HepG2 (cell line): ENCODE data around the gene RIPOR3. TPM values are rescaled to one million over a fixed set of nuclear protein-coding genes. Genes with fewer than 3 reads are reported as not detected.

Experiments
- ATAC-seq: fragments of 200-7000 bp; cut with Tn5 transposase; 3 replicates; pipeline ENCODE4 v1.9.1; 2020; ENCODE audit warnings: mild to moderate bottlenecking, moderate library complexity
- BruUV-seq: library from RNA; stranded (reverse); fragments of 400-500 nt; replicated peaks from 2 replicates; lab custom pipeline; 2021; lab: Mats Ljungman, UMichigan
- CTCF ChIA-PET: fragments of 300-600 bp; formaldehyde crosslinking; extraction: SDS; loops from one replicate; lab custom pipeline; 2021; ENCODE audit warnings: low total read pairs, inconsistent platforms, low intra/inter-chr PET ratio; lab: Yijun Ruan, JAX
- POLR2A ChIA-PET: fragments of 350-600 bp; sonication (Branson Sonifier 250); formaldehyde crosslinking; loops from one replicate; lab custom pipeline; 2020; ENCODE audit warnings: antibody characterized with exemption, inconsistent platforms; lab: Yijun Ruan, JAX
- DNase-seq: peaks from one replicate; pipeline ENCODE4 v3.0.0-alpha.2; 2015; ENCODE audit warnings: low spot score
- FAIRE-seq: peaks from 3 replicates; lab custom pipeline; 2011; peaks lifted over from hg19 to GRCh38; lab: Jason Lieb, UNC
- H2AFZ ChIP-seq: one replicate; pipeline ENCODE4 v1.6.1; 2011; ENCODE audit warnings: low read length, inconsistent platforms
- H3K27ac ChIP-seq: fragments of 300-600 bp; 3 replicates; pipeline ENCODE4 v1.8.0; 2011; ENCODE audit warnings: mixed run types, mild to moderate bottlenecking, mixed read lengths, low read length, inconsistent platforms; ENCODE audit not compliant: insufficient read depth; ENCODE audit errors: extremely low read length
- H3K27me3 ChIP-seq, 2 experiments: fragments of 200-600 bp in 1 of 2; 2 replicates in 1 of 2; 3 replicates in 1 of 2; pipeline versions ENCODE4 v1.6.0 to v1.8.0; 2011; ENCODE audit warnings: low read length in 2 of 2, mild to moderate bottlenecking in 2 of 2, moderate library complexity in 2 of 2, inconsistent platforms in 1 of 2; ENCODE audit not compliant: insufficient read depth in 2 of 2, control insufficient read depth in 1 of 2
- H3K36me3 ChIP-seq, 2 experiments: fragments of 200-600 bp in 1 of 2; replicated peaks in 1 of 2; 2 replicates in 1 of 2; 3 replicates in 1 of 2; pipeline versions ENCODE4 v1.5.1 to v1.8.0; 2011; ENCODE audit warnings: low read length in 2 of 2, inconsistent platforms in 1 of 2; ENCODE audit not compliant: insufficient read depth in 2 of 2, control insufficient read depth in 1 of 2
- H3K4me1 ChIP-seq: 2 replicates; pipeline ENCODE4 v1.5.1; 2012; ENCODE audit warnings: low read length, inconsistent platforms; ENCODE audit not compliant: insufficient read depth
- H3K4me2 ChIP-seq: 2 replicates; pipeline ENCODE4 v1.6.0; 2011; ENCODE audit warnings: low read depth, low read length, inconsistent platforms
- H3K4me3 ChIP-seq, 3 experiments: fragments of 200-600 bp in 1 of 3; sonication (generic), shearing (Covaris generic) in 1 of 3; replicated peaks in 1 of 3; 2 replicates each; pipeline ENCODE4 v1.5.1; 2011 to 2016; ENCODE audit warnings: low read length in 3 of 3, inconsistent platforms in 2 of 3, low read depth in 2 of 3, mild to moderate bottlenecking in 2 of 3, control low read depth in 1 of 3, mixed read lengths in 1 of 3; ENCODE audit not compliant: insufficient read depth in 1 of 3
- H3K79me2 ChIP-seq: one replicate; pipeline ENCODE4 v1.6.1; 2011; ENCODE audit warnings: low read length, inconsistent platforms; ENCODE audit not compliant: insufficient read depth
- H3K9ac ChIP-seq: 2 replicates; pipeline ENCODE4 v1.6.0; 2011; ENCODE audit warnings: mild to moderate bottlenecking, low read depth, low read length, inconsistent platforms; ENCODE audit not compliant: insufficient read depth
- H3K9me3 ChIP-seq: 2 replicates; pipeline ENCODE4 v1.5.1; 2012; ENCODE audit warnings: mild to moderate bottlenecking, low read length
- H4K20me1 ChIP-seq: 2 replicates; pipeline ENCODE4 v1.6.0; 2011; ENCODE audit warnings: inconsistent platforms, mild to moderate bottlenecking, low read length, moderate library complexity; ENCODE audit not compliant: insufficient read depth
- CENPBD1 ChIP-seq: sonication (generic); formaldehyde crosslinking; IDR thresholded peaks from 2 replicates; pipeline ENCODE4 v1.8.0; 2022; ENCODE audit warnings: missing genetic modification reagents, low read depth, mild to moderate bottlenecking, borderline replicate concordance
- E2F1 ChIP-seq: sonication (generic); formaldehyde crosslinking; IDR thresholded peaks from 2 replicates; pipeline ENCODE4 v1.5.0; 2020; ENCODE audit warnings: missing genetic modification reagents
- FOXP4 ChIP-seq: sonication (generic); formaldehyde crosslinking; IDR thresholded peaks from 2 replicates; pipeline ENCODE4 v1.4.0; 2020; ENCODE audit warnings: missing genetic modification reagents
- GRHL1 ChIP-seq: sonication (generic); formaldehyde crosslinking; conservative IDR thresholded peaks from 2 replicates; pipeline ENCODE4 v1.8.0; 2022; ENCODE audit warnings: missing genetic modification reagents
- HIC2 ChIP-seq: sonication (generic); formaldehyde crosslinking; IDR thresholded peaks from 2 replicates; pipeline ENCODE4 v1.9.0; 2022; ENCODE audit warnings: low read depth, missing genetic modification reagents
- RFXANK ChIP-seq: IDR thresholded peaks from 2 replicates; pipeline ENCODE4 v1.6.1; 2016
- TCF12 ChIP-seq, 2 experiments: fragments of 450-650 bp in 1 of 2; sonication (generic) in 1 of 2; formaldehyde crosslinking in 1 of 2; IDR thresholded peaks; 2 replicates each; pipeline versions ENCODE4 v1.6.1 to v1.8.0; 2017 to 2022; ENCODE audit warnings: antibody characterized with exemption in 1 of 2, mild to moderate bottlenecking in 1 of 2, missing genetic modification reagents in 1 of 2, moderate library complexity in 1 of 2
- ZBTB34 ChIP-seq: sonication (generic); formaldehyde crosslinking; IDR thresholded peaks from 2 replicates; pipeline ENCODE4 v1.8.0; 2022; ENCODE audit warnings: mild to moderate bottlenecking, missing genetic modification reagents
- ZMYM4 ChIP-seq: sonication (generic); formaldehyde crosslinking; IDR thresholded peaks from 2 replicates; pipeline ENCODE4 v1.8.1; 2023; ENCODE audit warnings: mild to moderate bottlenecking, missing genetic modification reagents
- ZNF230 ChIP-seq: sonication (generic); formaldehyde crosslinking; IDR thresholded peaks from 2 replicates; pipeline ENCODE4 v1.4.0; 2020; ENCODE audit warnings: mild to moderate bottlenecking, missing genetic modification reagents
- ZNF232 ChIP-seq: sonication (generic); formaldehyde crosslinking; IDR thresholded peaks from 2 replicates; pipeline ENCODE4 v1.4.0; 2020; ENCODE audit warnings: missing genetic modification reagents, borderline replicate concordance
- ZNF558 ChIP-seq: sonication (generic); formaldehyde crosslinking; IDR thresholded peaks from 2 replicates; pipeline ENCODE4 v1.9.0; 2022; ENCODE audit warnings: mild to moderate bottlenecking, missing genetic modification reagents, borderline replicate concordance
- WGBS: methylation state at CpG from one replicate; pipeline ENCODE4 v1.1.6; 2017; ENCODE audit warnings: low lambda C conversion rate; 5-methylcytosine and 5-hydroxymethylcytosine counted together
- in situ Hi-C: cut with HindIII; loops from 2 replicates; pipeline ENCODE4 v1.10.0; 2017; ENCODE audit warnings: low pct_unique_long_range_greater_than_20kb; ENCODE audit not compliant: extremely low pct_ligation_motif_present
- intact Hi-C: fragments of 100-400 bp; cut with micrococcal nuclease; formaldehyde crosslinking; loops from one replicate; pipeline ENCODE4 v1.10.0; 2022; ENCODE audit not compliant: unreplicated experiment
- polyA plus RNA-seq, 8 experiments: library from polyadenylated mRNA; depleted of rRNA in 3 of 8; stranded (reverse) in 7 of 8; unstranded in 1 of 8; fragments of >200 nt; fragmentation: Illumina TruSeq in 4 of 8; extraction: Trizol in 4 of 8; gene quantifications; 2 replicates each; pipeline versions ENCODE4 v1.2.1 to v1.2.3, GENCODE V29; 2011 to 2016; ENCODE audit warnings: low read depth in 4 of 8, missing spikeins in 1 of 8, mixed read lengths in 1 of 8; ENCODE audit not compliant: insufficient read depth in 1 of 8
- total RNA-seq, 5 experiments: library from RNA; depleted of rRNA; stranded (reverse); fragments of >200 nt; fragmentation: Illumina TruSeq; extraction: Trizol; gene quantifications; 2 replicates each; pipeline ENCODE4 v1.2.3, GENCODE V29; 2016; ENCODE audit warnings: low read depth in 1 of 5

The RIPOR3 gene
- total and polyA plus RNA-seq, 2 of the 13 experiments (the other 11 are each of a cell fraction or from before 2014, with no cell fraction given) = 0.18 TPM; not detected in 1

- TF ChIP-seq TCF12 (IDR thresholded peaks at IDR 0.05) (no peak), TCF12 (CRISPR knock-in tag; IDR thresholded peaks at IDR 0.05) (no peak), ZMYM4 (no peak), E2F1 (CRISPR knock-in tag) (no peak), CENPBD1 (no peak)
- TF ChIP-seq, all 625 proteins: peak for 0
These were observed 117.2 kb downstream of the RIPOR3 start (continued) for GRCh38 chr20:50574108-50574507.

GRCh38 chr20:50572938-50573777, 118.2 kb downstream of the RIPOR3 start:
- ChIA-PET POLR2A (interaction anchor here (2.8 kb wide), 1 partner anchor 384 kb away, joined by 7 read pairs; no protein-coding TSS in a partner anchor), CTCF (interaction anchor here (4.4 kb wide), 1 partner anchor 387 kb away, joined by 45 read pairs; no protein-coding TSS in a partner anchor)
- Histone ChIP-seq H3K9ac (no peak overlapping the region), H2AFZ (no peak overlapping the region), H4K20me1 (no peaks in the 10 kb centered on the region), H3K27ac (no peak overlapping the region), H3K27me3 (no peaks in the 10 kb centered on the region), H3K79me2 (no peaks in the 10 kb centered on the region), H3K36me3 (peaks cover 39 to 86% of the 10 kb centered on the region in 2 experiments), H3K4me2 (no peak overlapping the region), H3K4me3 (no peak overlapping the region), H3K9me3 (no peaks in the 10 kb centered on the region), H3K4me1 (peaks cover 8% of the 10 kb centered on the region)
- DNase-seq (no peak), FAIRE-seq (no peak), ATAC-seq (no peak)
- intact Hi-C loops (no loop called here), in situ Hi-C loops (loop anchor here (5.0 kb wide), 1 partner anchor 96 kb away; no protein-coding TSS in a partner anchor)
- WGBS = 95% methylated on average over 6 of the region's 6 CpGs
- BruUV-seq = no TSS peak
- TF ChIP-seq GRHL1 (CRISPR knock-in tag) (no peak), FOXP4 (CRISPR knock-in tag) (no peak), HIC2 (CRISPR knock-in tag) (no peak), ZNF232 (no peak), ZBTB34 (CRISPR knock-in tag) (no peak), ZNF558 (CRISPR knock-in tag) (no peak), RFXANK (CRISPR knock-in tag) (no peak), ZNF230 (CRISPR knock-in tag) (no peak)
